NCI-H82 treated with DMSO at 0.1 percent for 48 hours (cell line): ENCODE results near the gene ELAVL1.
"Not testable (repeated sequence)": the region's sequence is repeated elsewhere in the genome, so short reads cannot be mapped to it uniquely, and the experiment has no call there.

Experiments used
- DNase-seq: peaks from one replicate; lab custom pipeline; 2025; ENCODE audit not compliant: unreplicated experiment; lab: John Stamatoyannopoulos, UW

Gene ELAVL1

DNA sequence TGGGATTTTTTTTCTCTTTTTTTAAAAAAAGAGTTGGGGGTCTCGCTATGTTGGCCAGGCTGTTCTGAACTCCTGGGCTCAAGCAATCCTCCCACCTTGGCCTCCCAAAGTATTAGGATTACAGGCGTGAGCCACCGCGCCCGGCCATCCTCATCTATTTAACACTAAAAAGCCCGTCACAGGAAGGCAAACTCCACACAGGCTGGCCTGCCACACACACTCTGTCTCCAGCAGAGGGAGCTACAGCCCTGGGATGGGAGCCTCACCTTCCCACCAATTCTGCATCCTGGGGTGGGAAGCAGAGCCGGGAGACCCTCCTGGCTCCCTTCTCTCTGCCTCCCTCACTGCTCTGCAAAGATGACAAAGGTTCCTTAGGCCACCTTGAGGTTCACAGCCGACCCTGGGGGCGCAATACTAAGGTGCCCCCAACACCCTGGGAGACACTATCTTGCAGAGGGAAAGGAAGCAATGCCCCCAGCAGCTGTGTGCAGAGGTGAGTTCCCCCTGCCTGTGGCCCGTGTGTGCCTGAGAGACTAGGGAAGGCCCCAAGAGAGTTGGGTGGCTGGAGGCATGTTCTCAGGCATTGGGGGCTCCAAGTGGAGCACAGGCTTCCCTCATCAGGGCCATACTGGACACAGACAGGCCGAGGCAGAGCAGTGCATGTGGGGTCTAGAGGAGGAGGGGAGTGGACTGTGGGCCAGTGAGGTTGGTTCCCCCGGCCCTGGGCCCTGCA, 34.6 kb downstream of the ELAVL1 start:
- no peak for DNase-seq

DNA sequence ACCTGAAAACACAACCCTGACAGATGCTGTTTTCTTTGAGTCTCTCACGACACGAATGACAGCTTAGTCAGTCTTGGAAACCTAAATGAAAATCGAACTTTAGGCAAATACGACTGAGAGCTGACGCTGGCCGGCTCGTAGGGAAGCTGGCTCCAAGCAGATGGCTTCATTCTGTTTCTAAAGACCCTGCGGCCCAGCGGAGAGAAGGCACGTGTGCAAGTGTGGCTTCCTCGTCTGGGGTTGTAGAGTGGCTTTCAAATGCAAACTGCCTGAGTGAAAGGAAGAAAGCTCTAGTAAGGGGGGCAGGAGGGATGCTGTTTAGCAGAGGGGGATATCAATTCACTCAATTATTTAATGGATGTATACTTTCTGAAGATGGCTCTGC, 35.9 kb downstream of the ELAVL1 start:
- no peak for DNase-seq

DNA sequence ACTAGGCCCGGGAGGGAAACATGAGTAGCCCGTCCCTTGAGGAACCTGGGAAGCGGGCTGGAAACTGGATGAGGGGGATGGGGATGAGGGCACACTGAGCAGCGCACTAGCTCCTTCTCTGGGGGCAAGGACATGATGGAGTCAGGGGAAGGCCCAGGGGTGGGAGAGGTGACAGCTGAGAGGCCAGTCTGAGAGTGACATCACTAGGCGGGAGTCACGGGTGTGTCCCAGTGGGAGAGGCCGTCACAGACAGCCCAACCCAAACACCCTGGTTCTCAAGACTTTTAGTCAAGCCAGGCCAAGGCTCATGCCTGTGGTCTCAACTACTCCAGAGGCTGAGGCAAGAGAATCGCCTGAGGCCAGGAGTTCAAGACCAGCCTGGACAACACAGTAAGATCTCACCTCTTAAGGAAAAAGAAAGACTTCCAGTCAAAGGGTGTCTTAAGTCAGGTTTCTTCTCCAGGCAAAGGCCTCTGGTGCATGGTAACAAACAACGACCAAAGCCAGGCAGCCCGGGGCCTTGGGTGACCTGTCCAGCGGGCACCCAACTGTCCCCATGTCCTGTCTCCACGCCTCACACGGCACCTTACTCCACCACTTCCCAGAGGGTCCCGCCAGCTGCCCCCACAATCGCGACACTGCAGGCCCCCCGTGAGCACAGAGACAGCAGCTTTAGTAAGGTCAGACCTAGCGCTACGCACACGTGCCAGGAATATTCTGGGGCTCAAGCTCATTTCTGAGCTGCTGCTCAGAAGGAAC, 36.5 kb downstream of the ELAVL1 start:
- DNase-seq = no peak

DNA sequence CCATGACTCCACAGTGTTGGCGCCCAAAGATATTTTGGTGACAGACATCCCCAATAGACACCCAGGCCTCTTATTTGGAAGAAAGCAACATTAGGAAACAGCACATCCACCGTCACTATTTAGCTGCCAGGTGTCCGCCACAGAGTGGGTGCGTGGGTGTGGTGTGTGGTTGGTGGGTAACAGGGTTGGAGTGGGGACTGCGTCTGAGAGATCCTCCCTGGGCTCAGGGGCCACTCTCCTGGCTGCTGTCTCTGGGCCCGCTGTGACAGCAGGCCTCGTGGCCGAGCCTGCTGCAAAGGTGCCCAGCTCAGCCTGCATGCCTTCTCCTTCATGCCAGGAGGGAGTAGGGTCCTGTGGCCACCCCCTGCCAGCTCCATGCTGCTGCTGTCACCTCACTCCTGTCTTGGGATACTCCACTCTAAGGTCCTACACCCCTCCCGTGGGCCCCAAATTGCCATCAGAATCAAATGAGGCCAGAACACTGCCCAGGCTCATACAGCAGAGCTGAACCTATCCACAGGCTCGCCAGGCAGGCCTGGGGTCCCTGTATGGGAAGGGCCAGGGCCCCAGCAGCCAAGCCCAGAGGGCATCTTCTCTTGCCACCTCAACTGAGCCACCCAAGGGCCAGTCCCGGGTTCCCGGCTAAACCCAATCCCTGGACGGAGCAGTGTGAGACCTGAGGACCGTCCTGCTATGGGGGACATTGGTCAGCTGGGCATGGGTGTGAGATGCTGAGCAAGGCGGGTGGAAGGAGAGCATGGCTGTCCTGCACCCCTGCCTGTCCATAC, 37.2 kb downstream of the ELAVL1 start:
- DNase-seq = no peak

DNA sequence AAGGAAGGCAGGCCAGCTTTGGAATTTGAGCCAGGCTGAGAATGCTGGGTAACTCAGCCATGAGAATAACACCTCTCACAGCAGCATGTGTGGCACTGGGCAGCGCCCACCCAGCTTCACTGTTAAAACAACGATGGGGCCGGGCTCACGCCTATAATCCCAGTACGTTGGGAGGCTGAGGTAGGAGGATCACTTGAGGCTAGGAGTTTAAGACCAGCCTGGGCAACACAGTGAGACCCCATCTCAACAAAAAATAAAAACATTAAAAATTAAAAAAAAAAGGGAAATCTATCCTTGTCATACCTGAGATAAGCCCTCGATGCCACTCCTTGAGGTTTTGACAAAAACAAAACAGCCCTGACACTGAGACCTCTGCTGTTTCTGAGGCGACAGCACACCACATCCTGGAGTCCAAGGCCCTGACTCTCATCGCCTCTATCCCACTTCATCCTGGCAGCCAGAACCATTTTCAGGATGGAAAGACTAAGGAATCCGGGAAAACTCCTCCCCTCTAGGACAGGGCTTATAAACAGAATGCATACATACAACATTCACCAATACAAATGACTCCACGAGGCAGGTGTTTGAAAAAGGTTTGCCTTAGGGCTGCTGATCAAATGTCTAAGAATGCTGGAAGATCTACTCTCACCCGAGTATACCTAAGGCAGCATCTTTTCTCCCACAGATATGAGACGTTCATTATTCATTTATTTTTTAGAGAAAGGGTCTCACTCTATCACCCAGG, 39.3 kb downstream of the ELAVL1 start:
- DNase-seq = no peak

DNA sequence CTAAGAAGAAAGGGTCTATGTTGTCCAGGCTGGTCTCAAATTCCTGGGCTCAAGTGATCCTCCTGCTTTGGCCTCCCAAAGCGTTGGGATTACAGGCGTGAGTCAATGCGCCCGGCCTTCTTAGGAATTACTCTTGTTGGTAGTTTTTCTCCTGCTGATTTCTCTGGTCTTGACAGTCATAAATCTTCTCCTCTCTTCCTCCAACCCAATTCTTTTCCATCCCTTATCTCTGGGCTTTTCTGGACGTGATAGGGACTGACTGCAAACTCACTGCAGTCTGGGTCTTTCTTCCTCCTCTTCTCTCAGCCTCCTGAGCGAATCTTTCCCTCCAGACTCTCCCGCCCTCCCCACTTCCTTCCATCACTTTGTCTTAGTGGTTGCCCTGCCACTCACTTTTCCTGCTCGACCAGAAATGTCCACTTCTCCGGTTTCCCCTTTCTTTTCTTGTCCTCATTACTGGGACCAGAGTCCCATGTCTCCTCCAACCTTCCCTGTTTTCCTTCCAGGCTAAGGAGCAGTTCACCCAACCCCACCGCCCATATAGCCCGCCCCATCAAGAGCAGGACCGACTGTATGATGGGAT, 40.1 kb downstream of the ELAVL1 start:
- DNase-seq = no peak

DNA sequence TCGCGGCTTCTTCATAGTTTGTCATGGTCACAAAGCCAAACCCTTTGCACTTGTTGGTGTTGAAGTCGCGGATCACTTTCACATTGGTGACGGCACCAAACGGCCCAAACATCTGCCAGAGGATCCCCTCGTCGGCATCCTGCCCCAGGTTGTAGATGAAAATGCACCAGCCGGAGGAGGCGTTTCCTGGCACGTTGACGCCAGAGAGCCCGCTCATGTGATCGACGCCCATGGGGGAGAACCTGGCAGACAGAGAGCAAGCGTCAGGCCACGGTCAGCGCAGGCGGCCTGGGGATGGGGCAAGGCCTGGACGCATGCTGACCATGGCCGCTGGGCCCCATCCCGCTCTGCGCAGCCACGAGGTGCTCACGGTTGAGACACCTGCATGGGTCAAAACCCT, 41.9 kb downstream of the ELAVL1 start:
- no peak for DNase-seq

DNA sequence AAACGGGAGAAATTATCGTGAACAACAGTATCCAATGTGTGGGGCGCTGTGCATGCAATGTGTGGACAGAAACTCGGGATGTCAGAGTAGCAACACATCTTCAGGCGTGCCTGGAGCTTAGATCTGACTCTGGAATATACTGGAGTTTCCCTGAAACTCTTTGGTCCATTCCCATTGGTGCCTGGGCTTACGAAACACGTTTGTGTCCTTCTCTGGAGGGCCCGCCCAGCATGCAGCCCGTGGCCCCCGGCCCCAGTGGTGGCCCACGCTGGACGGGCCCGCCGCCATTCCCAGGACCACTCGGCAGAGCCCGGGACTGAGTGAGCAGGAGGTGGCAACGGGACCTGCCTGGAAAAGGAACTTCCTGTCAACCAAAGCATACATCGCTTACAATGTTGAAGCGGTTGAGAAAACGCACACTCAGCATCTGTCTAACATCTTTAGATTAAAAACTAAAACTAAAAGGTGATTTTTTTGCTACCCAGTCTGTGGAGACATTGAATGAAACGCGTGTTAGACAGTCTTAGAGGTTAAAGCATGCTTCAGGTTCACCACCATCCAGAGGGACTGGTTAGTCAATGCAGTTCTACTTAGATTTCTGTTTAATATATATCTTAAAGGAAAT, 42.7 kb downstream of the ELAVL1 start:
- no peak for DNase-seq

DNA sequence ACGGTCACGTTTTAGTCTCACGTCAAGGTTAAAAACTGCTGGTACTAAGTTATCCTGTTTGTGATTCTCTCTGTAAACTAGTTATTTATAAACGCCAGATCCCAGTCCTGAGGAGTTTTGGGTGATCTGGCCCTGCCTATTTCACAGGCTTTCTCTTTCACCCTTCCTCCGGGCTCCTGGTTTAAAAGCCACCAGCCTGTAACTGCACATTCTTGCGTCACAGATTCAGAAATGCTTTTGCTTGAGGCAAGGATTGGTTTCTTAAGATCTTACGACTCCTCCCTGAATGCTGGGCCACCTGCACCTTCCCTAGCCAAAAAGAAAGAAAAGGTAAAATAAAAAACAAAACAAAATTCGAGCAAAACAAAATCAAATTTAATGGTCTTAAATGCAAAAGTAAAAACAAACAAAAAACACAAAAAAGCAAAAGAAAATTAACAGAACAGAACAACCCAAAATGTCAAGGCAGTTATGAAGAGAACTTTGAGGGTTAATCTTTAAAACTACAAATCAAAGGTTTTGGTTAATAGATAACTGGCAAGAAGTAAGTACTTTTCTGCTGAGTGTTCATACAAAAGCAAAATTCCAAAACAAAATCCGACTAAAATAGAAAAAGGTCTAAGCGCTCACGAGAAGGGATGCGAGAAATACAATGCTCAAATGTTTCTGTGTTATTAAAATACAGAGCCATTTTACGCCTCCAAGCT, 43.4 kb downstream of the ELAVL1 start:
- no peak for DNase-seq

DNA sequence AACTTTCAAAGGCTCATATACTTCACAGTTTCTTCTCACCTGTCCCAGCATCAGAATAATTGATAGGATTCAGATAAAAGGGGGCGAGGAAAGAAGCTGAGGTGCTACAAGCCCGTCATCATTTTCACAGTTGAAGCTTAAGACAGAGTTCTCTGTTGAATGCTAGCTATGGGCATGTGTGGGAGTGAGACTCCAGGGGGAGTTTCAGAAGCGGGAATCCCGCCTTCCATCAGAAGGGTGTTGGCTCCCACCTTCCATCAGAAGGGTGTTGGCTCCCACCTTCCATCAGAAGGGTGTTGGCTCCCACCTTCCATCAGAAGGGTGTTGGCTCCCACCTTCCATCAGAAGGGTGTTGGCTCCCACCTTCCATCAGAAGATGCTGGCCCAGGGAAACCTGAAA, 44.4 kb downstream of the ELAVL1 start:
- not testable (repeated sequence) for DNase-seq

DNA sequence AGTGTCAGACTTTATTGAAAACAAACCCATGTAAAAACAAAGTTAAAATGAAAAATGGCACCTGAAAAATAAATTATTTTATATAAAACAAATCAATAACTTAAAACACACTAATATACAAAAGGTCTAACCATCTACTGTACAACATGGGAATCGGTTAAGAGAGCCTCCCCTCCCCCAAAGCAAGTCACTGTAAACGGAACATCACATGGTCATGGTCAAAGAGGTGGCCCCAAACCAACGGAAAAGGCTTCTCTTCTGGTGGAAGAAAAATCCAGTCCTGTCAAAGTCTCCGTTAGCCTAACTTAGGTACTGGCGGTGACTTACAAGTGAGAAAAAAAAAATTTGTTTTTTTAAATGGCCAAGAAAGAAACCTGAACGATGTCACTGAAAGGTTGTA, 46.2 kb downstream of the ELAVL1 start:
- no peak for DNase-seq

DNA sequence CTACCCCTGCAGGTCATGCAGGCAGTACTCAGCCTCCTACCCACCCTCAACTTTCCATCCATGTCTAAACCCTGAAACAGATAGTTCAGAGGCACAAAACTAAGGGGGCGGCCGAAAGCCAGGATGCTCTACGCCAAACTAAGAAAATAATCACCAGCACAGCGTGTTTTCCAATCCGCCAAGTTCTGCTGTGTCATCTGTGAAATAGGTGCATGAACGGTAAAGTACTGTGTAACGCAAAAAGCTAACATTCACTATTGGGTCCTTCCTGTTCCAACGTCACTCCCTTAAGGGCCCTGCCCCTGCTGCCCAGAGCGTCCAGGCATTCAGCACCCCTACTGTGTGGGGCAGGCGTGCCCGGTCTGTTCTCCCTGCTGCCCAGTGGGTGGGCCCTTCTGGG, 49.7 kb downstream of the ELAVL1 start:
- no peak for DNase-seq

DNA sequence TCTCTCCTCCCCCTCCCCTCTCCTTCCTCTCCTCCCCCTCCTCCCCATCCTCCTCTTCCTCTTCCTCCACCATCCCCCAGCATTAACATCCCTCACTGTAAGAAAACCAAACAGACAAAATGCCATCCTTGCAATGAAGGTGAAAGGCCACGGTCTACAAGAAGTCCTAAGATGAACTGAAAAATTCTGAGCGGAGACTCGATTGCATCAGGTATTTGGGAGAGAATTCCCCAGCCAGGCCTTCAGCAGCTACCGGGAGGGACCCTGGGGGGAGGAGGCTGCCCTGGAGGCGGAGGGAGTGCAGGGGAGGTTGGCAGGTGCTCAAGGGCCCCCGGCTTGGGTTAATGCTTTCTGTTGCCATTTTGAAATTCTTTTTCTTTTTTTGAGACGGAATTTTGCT, 51.9 kb downstream of the ELAVL1 start:
- DNase-seq = no peak

DNA sequence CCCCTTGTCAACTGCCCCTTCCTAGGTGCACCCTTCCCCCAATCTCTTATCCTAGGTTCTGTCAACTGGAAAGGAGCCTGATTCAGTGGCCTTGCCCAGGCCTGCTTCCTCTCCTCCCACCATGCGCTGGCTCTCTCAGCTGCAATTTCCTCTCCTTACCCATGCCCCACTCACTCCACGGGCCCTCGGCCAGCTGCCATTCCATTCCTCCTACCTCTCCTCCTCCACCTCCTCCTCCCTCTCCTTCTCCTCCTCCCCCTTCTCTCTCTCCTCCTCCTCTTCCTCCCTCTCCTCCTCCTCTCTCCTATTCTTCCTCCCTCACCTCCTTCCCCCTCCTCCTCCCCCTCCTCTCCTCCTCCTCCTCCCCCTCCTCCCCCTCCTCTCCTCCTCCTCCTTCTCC, 52.4 kb downstream of the ELAVL1 start:
- DNase-seq = no peak

DNA sequence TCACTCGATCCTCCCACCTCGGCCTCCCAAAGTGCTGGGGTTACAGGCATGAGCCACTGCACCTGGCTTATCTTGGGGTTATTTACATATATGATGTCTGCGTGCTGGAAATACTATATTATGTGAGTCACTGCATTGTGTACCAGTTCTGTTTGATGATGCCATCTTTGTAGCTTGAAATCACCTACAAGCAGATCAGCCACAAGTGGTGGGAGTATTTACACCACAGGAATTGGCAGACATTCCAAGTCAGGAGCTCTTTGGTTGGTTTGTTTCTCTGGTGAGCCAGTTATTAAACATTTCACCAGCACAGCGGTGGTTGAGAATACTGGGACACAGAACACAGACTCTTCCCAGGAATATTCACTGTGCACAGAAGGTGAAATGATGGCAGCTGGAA, 57.5 kb downstream of the ELAVL1 start:
- no peak for DNase-seq

DNA sequence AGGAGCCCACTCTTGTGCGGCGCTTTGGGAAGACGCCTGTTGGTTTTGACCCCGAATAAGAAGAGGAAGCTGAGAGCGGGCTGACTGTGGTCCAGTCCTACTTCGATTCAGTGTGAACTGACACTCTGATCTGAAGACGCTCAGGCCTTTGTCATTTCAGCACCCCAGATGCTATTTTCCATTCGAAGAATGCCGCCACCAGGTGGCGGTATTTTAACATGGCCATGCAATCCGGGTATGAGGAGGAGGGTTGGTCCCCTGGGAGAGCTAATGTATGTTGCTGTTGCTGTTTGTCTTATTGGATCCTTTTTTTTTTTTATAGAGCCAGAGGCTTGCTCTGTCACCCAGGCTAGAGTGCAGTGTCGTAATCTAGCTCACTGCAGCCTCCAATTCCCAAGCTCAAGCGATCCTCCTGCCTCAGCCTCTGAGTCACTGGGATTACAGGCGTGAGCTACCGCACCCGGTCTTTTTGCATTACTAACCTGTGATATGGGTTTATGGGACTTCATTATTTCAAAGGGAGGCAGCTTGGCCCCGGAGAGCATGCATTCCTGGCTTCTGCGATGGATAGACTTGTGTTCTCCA, 61.2 kb downstream of the ELAVL1 start:
- peak; percentile 48 for DNase-seq

DNA sequence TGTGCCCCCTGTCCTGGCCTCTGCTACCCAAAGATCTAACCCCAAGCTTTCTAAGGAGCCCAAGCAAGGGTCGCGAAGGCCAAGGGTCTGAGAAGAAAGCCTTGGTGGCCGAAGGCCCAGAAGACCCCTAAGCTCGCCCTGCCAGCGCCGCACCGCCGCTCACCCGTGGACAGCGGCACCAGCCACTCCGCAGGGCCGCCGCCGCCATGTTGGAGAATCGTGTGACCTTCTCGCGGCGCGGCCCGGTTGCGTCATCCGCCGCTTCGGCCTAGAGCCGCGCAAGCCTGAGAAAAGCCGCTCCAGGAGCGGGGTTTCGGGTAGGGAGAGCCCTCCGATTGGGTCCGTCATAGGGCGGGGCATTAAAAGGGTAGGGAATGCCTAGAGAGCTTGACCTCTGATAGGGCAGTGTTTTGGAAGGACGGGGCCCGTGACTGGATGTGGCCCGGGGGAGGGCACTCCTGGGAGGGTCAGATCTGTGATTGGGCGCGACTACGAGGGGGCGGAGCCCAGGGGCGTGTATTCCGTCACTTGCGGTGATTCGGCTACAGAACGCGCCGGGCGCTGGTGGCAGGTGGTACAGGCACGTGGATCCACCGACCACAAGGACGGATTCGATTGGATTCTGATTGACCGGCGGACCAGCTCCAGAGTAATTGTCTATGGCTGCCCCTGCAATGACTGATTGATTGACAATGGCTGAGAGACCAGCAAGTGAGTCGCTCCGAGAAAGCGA, 61.8 kb downstream of the ELAVL1 start, which contains the start of gene TIMM44:
Gene TIMM44, minus strand, starts transcription at position 223 of the 733 bp plus-strand sequence. Its CDS starts 15 bp downstream, at position 208.
- DNase-seq = peak; percentile 98

DNA sequence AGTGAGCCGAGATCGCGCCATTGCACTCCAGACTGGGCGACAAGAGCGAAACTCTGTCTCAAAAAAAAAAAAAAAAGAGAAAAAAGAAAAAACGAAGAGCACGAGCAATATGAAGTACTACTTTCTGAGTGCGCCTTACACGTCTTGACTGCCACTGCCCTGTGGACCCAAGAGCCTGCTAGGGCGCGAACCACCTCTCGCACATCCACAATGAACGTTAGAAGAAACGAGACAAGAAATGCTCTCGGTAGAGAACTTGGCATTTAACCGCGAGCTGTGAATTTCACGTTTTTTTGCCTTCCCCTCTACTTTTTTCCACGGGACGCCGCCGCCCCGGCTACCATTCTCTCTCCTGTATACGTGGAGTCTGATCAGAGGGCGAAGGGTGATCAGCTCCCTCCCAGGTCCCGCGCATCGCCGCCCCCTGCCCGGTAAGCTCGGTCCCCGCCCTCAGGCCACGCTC, 62.4 kb downstream of the ELAVL1 start:
- DNase-seq = no peak
